SK-N-SH (cell line): ENCODE data around the gene ANKRD44. TPM values are rescaled to one million over a fixed set of nuclear protein-coding genes. Genes with fewer than 3 reads are reported as not detected.

Experiments used
- CTCF ChIA-PET: fragments of 300-600, 350-600 bp; formaldehyde crosslinking; extraction: SDS; loops from one replicate; lab custom pipeline; 2021; lab: Yijun Ruan, JAX
- POLR2A ChIA-PET: fragments of 350-600 bp; sonication (Branson Sonifier 250); formaldehyde crosslinking; extraction: SDS; loops from one replicate; lab custom pipeline; 2020; ENCODE audit warnings: antibody characterized with exemption, inconsistent platforms; lab: Yijun Ruan, JAX
- DNase-seq: peaks from one replicate; pipeline ENCODE4 v3.0.0; 2012
- H2AFZ ChIP-seq: fragments of 200-600 bp; sonication (generic); 2 replicates; pipeline ENCODE4 v1.8.1; 2016; ENCODE audit warnings: antibody characterized with exemption, mild to moderate bottlenecking, low read depth
- H3F3A ChIP-seq: fragments of 200-600 bp; sonication (generic); replicated peaks from 2 replicates; pipeline ENCODE3; 2016; ENCODE audit warnings: antibody characterized with exemption, mild to moderate bottlenecking; ENCODE audit not compliant: insufficient read depth
- H3K27ac ChIP-seq, 2 experiments: fragments of 200-500 bp in 1 of 2; fragments of 200-600 bp in 1 of 2; sonication (Bioruptor generic) in 1 of 2; sonication (generic), shearing (Covaris generic) in 1 of 2; 2 replicates each; pipeline versions ENCODE4 v1.5.1 to v1.6.1; 2014 to 2016; ENCODE audit warnings: low read depth in 2 of 2, inconsistent platforms in 1 of 2, low read length in 1 of 2, mild to moderate bottlenecking in 1 of 2, mixed read lengths in 1 of 2
- H3K27me3 ChIP-seq: fragments of 200-600 bp; sonication (generic), shearing (Covaris generic); 2 replicates; pipeline ENCODE4 v1.6.1; 2016; ENCODE audit warnings: mixed run types; ENCODE audit not compliant: insufficient read depth
- H3K36me3 ChIP-seq, 2 experiments: fragments of 200-500 bp in 1 of 2; fragments of 200-600 bp in 1 of 2; sonication (Bioruptor generic) in 1 of 2; sonication (generic) in 1 of 2; replicated peaks in 1 of 2; 2 replicates each; pipeline versions ENCODE3 to v1.5.1; 2014 to 2016; ENCODE audit warnings: low read length in 1 of 2, mild to moderate bottlenecking in 1 of 2; ENCODE audit not compliant: insufficient read depth in 2 of 2, control insufficient read depth in 1 of 2
- H3K4me1 ChIP-seq, 2 experiments: fragments of 200-500 bp in 1 of 2; fragments of 200-600 bp in 1 of 2; sonication (Bioruptor generic) in 1 of 2; sonication (generic), shearing (Covaris generic) in 1 of 2; 2 replicates each; pipeline versions ENCODE4 v1.5.1 to v1.6.1; 2014 to 2016; ENCODE audit warnings: low read depth in 1 of 2, low read length in 1 of 2, mixed run types in 1 of 2; ENCODE audit not compliant: insufficient read depth in 2 of 2, control insufficient read depth in 1 of 2
- H3K4me2 ChIP-seq: fragments of 200-600 bp; sonication (generic), shearing (Covaris generic); 2 replicates; pipeline ENCODE4 v1.6.1; 2017; ENCODE audit warnings: mixed run types
- H3K4me3 ChIP-seq, 2 experiments: fragments of 200-500 bp in 1 of 2; fragments of 200-600 bp in 1 of 2; sonication (Bioruptor generic) in 1 of 2; sonication (generic), shearing (Covaris generic) in 1 of 2; 2 replicates each; pipeline versions ENCODE4 v1.5.1 to v1.8.1; 2014 to 2016; ENCODE audit warnings: low read depth in 2 of 2, inconsistent platforms in 1 of 2, low read length in 1 of 2, mild to moderate bottlenecking in 1 of 2, mixed read lengths in 1 of 2, moderate library complexity in 1 of 2
- H3K79me2 ChIP-seq: fragments of 200-600 bp; sonication (generic); 2 replicates; pipeline ENCODE4 v1.8.1; 2017; ENCODE audit warnings: mild to moderate bottlenecking; ENCODE audit not compliant: insufficient read depth
- H3K9ac ChIP-seq: fragments of 200-600 bp; sonication (generic); 2 replicates; pipeline ENCODE4 v1.6.1; 2017; ENCODE audit warnings: mixed run types
- H3K9me2 ChIP-seq: fragments of 200-600 bp; sonication (generic); 2 replicates; pipeline ENCODE4 v1.6.1; 2017; ENCODE audit warnings: mixed run types
- H3K9me3 ChIP-seq: fragments of 200-600 bp; sonication (generic); 2 replicates; pipeline ENCODE4 v1.6.1; 2017; ENCODE audit warnings: mixed run types, mild to moderate bottlenecking, moderate library complexity
- H4K20me1 ChIP-seq: fragments of 200-600 bp; sonication (generic); 2 replicates; pipeline ENCODE4 v1.6.1; 2017; ENCODE audit warnings: mild to moderate bottlenecking, mixed run types; ENCODE audit not compliant: insufficient read depth
- CTCF ChIP-seq: fragments of 200-600 bp; sonication (generic); IDR thresholded peaks from 2 replicates; pipeline ENCODE4 v1.6.1; 2017; ENCODE audit warnings: antibody characterized with exemption, mild to moderate bottlenecking, moderate library complexity
- FOXJ3 ChIP-seq: sonication (generic); formaldehyde crosslinking; IDR thresholded peaks from 2 replicates; pipeline ENCODE4 v1.5.1; 2020; ENCODE audit warnings: mild to moderate bottlenecking, missing genetic modification reagents
- FOXM1 ChIP-seq: IDR thresholded peaks from 2 replicates; pipeline ENCODE4 v1.4.0; 2012; ENCODE audit warnings: low read depth, mild to moderate bottlenecking
- GATA2 ChIP-seq: sonication (generic); formaldehyde crosslinking; IDR thresholded peaks from 2 replicates; pipeline ENCODE4 v1.5.0; 2020; ENCODE audit warnings: mild to moderate bottlenecking, missing genetic modification reagents
- RAD21 ChIP-seq: IDR thresholded peaks from 2 replicates; pipeline ENCODE4 v1.6.1; 2012; ENCODE audit warnings: mild to moderate bottlenecking, low read length
- RXRA ChIP-seq: IDR thresholded peaks from 2 replicates; pipeline ENCODE4 v1.4.0; 2012; ENCODE audit warnings: low read depth, mild to moderate bottlenecking, borderline replicate concordance
- SIN3A ChIP-seq: IDR thresholded peaks from 2 replicates; pipeline ENCODE4 v1.6.1; 2012; ENCODE audit warnings: low read depth, mild to moderate bottlenecking, low read length, moderate library complexity, borderline replicate concordance
- SMC3 ChIP-seq: IDR thresholded peaks from 2 replicates; pipeline ENCODE4 v1.6.1; 2012; ENCODE audit warnings: low read depth, low read length, improper control_type of control experiment
- TEAD4 ChIP-seq: IDR thresholded peaks from 2 replicates; pipeline ENCODE4 v1.4.0; 2012; ENCODE audit warnings: mild to moderate bottlenecking, borderline replicate concordance; ENCODE audit not compliant: insufficient read depth
- YY1 ChIP-seq: IDR thresholded peaks from 2 replicates; pipeline ENCODE4 v1.4.0; 2012; ENCODE audit warnings: low read depth, mild to moderate bottlenecking
- WGBS: methylation state at CpG from one replicate; pipeline ENCODE4 v1.1.6; 2017; ENCODE audit warnings: low lambda C conversion rate; 5-methylcytosine and 5-hydroxymethylcytosine counted together
- polyA plus RNA-seq, 3 experiments: library from polyadenylated mRNA; depleted of rRNA; stranded (reverse); fragments of >200 nt; gene quantifications; 2 replicates each; pipeline ENCODE4 v1.2.3, GENCODE V29; 2012

Gene ANKRD44
- polyA plus RNA-seq, 1 of the 3 experiments (the other 2 are of a cell fraction), result 12.5 TPM

DNA sequence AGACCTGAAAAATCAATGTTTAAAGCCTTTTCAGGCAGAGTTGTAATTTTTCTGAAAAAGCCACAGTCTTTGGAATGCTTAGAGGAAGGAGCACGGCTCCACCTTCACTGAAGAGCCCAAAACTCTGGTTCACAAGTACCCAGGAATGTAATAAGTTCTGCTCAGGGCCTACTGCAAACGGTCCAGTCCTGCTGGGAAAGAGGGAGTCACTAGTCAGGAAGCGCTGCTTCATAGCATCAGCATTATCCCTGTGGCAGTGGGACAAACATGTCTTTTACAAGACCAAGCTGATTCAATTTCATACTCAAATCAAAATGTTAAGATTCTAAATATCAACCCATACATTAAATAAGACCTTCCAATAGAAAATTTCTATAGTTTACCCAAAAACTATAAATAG lies 231.2 kb downstream of the ANKRD44 start:
- H3K4me3 ChIP-seq, result no peak overlapping the region
- WGBS, result 45% methylated on average over 3 of the region's 3 CpGs
- H3K4me1 ChIP-seq, result peaks cover 20 to 22% of the 10 kb centered on the region in 2 experiments; a peak in 3 of 4 replicates
- ChIA-PET POLR2A (interaction anchor here (0.6 kb wide), 1 partner anchor 284 kb away, joined by 3 read pairs; no protein-coding TSS in a partner anchor), CTCF (interaction anchor here (1.3 to 2.9 kb wide), 4 partner anchors 10 to 299 kb away, joined by 3 to 9 read pairs (median 4); no protein-coding TSS in a partner anchor)
- H3K27me3 ChIP-seq, result no peaks in the 10 kb centered on the region
- H3K9me3 ChIP-seq, result no peaks in the 10 kb centered on the region
- no peak overlapping the region for H3K9ac ChIP-seq
- H3K9me2 ChIP-seq, result no peaks in the 10 kb centered on the region
- no peaks in the 10 kb centered on the region for H3K79me2 ChIP-seq
- peaks cover 6% of the 10 kb centered on the region for H3F3A ChIP-seq
- TF ChIP-seq RXRA (no peak), TEAD4 (no peak), FOXJ3 (CRISPR knock-in tag) (no peak), CTCF (no peak), GATA2 (CRISPR knock-in tag) (no peak), FOXM1 (no peak)
- DNase-seq, result no peak
- H3K27ac ChIP-seq, result peak overlapping the region; percentile 22 to 79; a peak in 3 of 4 replicates
- peaks cover 0 to 8% of the 10 kb centered on the region in 2 experiments for H3K36me3 ChIP-seq
- peak overlapping the region; percentile 10; the same call in 1 of the 2 replicates for H3K4me2 ChIP-seq
- H2AFZ ChIP-seq, result no peak overlapping the region
- H4K20me1 ChIP-seq, result no peaks in the 10 kb centered on the region

DNA sequence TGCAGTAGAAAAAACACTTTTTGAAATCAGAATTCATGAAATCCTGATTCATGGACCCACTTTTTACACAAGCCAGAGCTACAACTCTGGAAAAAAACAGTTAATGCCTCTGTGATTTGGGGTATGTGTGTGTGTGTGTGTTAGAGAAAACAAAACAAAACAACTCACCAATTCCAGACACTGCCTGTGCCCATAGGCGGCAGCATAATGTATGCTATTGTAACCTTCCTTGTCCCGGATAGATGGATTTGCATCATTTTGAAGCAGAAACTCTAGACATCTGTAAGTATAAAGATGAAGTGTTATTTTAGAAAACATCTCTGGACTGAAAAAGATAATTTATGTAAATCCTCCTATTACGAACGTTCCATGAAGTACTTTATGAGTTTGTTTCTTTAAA lies 232.0 kb downstream of the ANKRD44 start:
- no peaks in the 10 kb centered on the region for H3K9me3 ChIP-seq
- H3K79me2 ChIP-seq, result no peaks in the 10 kb centered on the region
- peaks cover 20 to 22% of the 10 kb centered on the region in 2 experiments; a peak in 3 of 4 replicates for H3K4me1 ChIP-seq
- POLR2A ChIA-PET, result no interaction called here
- H4K20me1 ChIP-seq, result no peaks in the 10 kb centered on the region
- H3K4me3 ChIP-seq, result no peak overlapping the region
- H3F3A ChIP-seq, result peaks cover 6% of the 10 kb centered on the region
- TF ChIP-seq YY1 (no peak), FOXM1 (no peak), RAD21 (peak; percentile 51), SMC3 (peak; percentile 17; the same call in 1 of the 2 replicates), FOXJ3 (CRISPR knock-in tag) (no peak), SIN3A (no peak), GATA2 (CRISPR knock-in tag) (no peak)
- no peaks in the 10 kb centered on the region for H3K9me2 ChIP-seq
- CTCF ChIA-PET, result interaction anchor here (1.1 to 2.9 kb wide), 6 partner anchors 11 to 300 kb away, joined by 3 to 9 read pairs (median 3); no protein-coding TSS in a partner anchor
- no peak for DNase-seq
- H3K36me3 ChIP-seq, result peaks cover 0 to 9% of the 10 kb centered on the region in 2 experiments
- 80% methylated on average over 4 of the region's 4 CpGs for WGBS
- H3K4me2 ChIP-seq, result no peak overlapping the region
- H2AFZ ChIP-seq, result no peak overlapping the region
- H3K27me3 ChIP-seq, result no peaks in the 10 kb centered on the region
- no peak overlapping the region for H3K9ac ChIP-seq
- H3K27ac ChIP-seq, result no peak overlapping the region; a peak in 1 of 4 replicates
